MCF 10A (cell line): ENCODE data around the gene AUTS2. TPM values are rescaled to one million over a fixed set of nuclear protein-coding genes. Genes with fewer than 3 reads are reported as not detected.

Experiments used
- BruUV-seq: library from RNA; stranded (reverse); fragments of 400-500 nt; replicated peaks from 2 replicates; lab custom pipeline; 2021; lab: Mats Ljungman, UMichigan
- CTCF ChIA-PET: fragments of 300-600 bp; sonication (Branson Sonifier 250); formaldehyde crosslinking; extraction: SDS; loops from one replicate; lab custom pipeline; 2021; ENCODE audit warnings: antibody characterized with exemption, inconsistent platforms; lab: Yijun Ruan, JAX
- POLR2A ChIA-PET: fragments of 300-600, 350-650 bp; sonication (Branson Sonifier 250); formaldehyde crosslinking; extraction: SDS; loops from one replicate; lab custom pipeline; 2020; ENCODE audit warnings: antibody characterized with exemption, inconsistent platforms; lab: Yijun Ruan, JAX
- DNase-seq: peaks from one replicate; pipeline ENCODE4 v3.0.0-alpha.2; 2018; ENCODE audit not compliant: unreplicated experiment
- H3K27ac Mint-ChIP-seq: one replicate; pipeline ENCODE4 v1.8.0; 2022; ENCODE audit warnings: mild to moderate bottlenecking, low read depth, mixed read lengths; ENCODE audit not compliant: unreplicated experiment
- H3K27me3 Mint-ChIP-seq: one replicate; pipeline ENCODE4 v1.8.0; 2022; ENCODE audit warnings: mixed read lengths; ENCODE audit not compliant: insufficient read depth, unreplicated experiment
- H3K36me3 Mint-ChIP-seq: one replicate; pipeline ENCODE4 v1.8.0; 2022; ENCODE audit warnings: mild to moderate bottlenecking, moderate library complexity, mixed read lengths; ENCODE audit not compliant: insufficient read depth, unreplicated experiment
- H3K4me1 Mint-ChIP-seq: one replicate; pipeline ENCODE4 v1.8.0; 2022; ENCODE audit warnings: mixed read lengths; ENCODE audit not compliant: insufficient read depth, unreplicated experiment
- H3K4me3 Mint-ChIP-seq: one replicate; pipeline ENCODE4 v1.8.0; 2022; ENCODE audit warnings: mild to moderate bottlenecking, moderate library complexity, mixed read lengths; ENCODE audit not compliant: unreplicated experiment
- H3K9me3 Mint-ChIP-seq: one replicate; pipeline ENCODE4 v1.8.0; 2022; ENCODE audit warnings: mixed read lengths; ENCODE audit not compliant: unreplicated experiment
- intact Hi-C: fragments of 100-400 bp; cut with micrococcal nuclease; formaldehyde crosslinking; loops from 2 replicates; pipeline ENCODE4 v1.14.1; 2022
- total RNA-seq: library from RNA; stranded (reverse); gene quantifications from 2 replicates; pipeline ENCODE4 v1.2.3, GENCODE V29; 2022
- TF ChIP-seq, protein P1 (sequence below): fragments of 200-600 bp; IDR thresholded peaks from one replicate; pipeline ENCODE4 v1.8.0; 2022; ENCODE audit warnings: antibody characterized with exemption, mild to moderate bottlenecking; ENCODE audit not compliant: unreplicated experiment

The AUTS2 gene
- total RNA-seq, 1 experiment from 2014 or later = 1.3 TPM

DNA sequence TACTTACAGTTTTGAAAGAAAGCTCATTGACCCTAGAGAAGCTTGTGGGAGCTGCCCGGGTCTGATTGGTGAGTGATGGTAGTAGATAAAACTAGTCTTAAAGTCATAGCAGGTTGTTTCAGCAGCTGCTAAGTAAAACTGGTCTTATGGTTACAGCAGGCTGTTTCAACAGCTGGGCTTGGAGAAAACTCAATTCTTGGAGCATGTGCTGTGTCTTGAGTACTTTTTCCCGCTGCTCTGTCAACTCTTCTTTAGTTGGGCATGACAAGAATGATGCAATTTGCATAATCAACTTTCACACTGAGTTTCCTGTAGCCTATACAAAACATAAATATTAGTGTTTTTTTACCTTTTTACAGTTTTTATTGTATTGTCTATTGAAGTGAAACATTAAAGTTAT, 707.9 kb downstream of the AUTS2 start:
- ChIA-PET CTCF (no interaction called here), POLR2A (interaction anchor here (0.7 kb wide), 1 partner anchor 415 kb away, joined by 4 read pairs; no protein-coding TSS in a partner anchor)
- DNase-seq = no peak
- Mint-ChIP-seq H3K27ac (no peak overlapping the region), H3K27me3 (no peaks in the 10 kb centered on the region), H3K4me3 (no peak overlapping the region), H3K9me3 (peaks cover 8% of the 10 kb centered on the region), H3K36me3 (peaks cover 6% of the 10 kb centered on the region), H3K4me1 (no peaks in the 10 kb centered on the region)
- TF ChIP-seq, protein P1, sequence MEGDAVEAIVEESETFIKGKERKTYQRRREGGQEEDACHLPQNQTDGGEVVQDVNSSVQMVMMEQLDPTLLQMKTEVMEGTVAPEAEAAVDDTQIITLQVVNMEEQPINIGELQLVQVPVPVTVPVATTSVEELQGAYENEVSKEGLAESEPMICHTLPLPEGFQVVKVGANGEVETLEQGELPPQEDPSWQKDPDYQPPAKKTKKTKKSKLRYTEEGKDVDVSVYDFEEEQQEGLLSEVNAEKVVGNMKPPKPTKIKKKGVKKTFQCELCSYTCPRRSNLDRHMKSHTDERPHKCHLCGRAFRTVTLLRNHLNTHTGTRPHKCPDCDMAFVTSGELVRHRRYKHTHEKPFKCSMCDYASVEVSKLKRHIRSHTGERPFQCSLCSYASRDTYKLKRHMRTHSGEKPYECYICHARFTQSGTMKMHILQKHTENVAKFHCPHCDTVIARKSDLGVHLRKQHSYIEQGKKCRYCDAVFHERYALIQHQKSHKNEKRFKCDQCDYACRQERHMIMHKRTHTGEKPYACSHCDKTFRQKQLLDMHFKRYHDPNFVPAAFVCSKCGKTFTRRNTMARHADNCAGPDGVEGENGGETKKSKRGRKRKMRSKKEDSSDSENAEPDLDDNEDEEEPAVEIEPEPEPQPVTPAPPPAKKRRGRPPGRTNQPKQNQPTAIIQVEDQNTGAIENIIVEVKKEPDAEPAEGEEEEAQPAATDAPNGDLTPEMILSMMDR = no peak
- intact Hi-C loops = no loop called here
- BruUV-seq = no TSS peak

DNA sequence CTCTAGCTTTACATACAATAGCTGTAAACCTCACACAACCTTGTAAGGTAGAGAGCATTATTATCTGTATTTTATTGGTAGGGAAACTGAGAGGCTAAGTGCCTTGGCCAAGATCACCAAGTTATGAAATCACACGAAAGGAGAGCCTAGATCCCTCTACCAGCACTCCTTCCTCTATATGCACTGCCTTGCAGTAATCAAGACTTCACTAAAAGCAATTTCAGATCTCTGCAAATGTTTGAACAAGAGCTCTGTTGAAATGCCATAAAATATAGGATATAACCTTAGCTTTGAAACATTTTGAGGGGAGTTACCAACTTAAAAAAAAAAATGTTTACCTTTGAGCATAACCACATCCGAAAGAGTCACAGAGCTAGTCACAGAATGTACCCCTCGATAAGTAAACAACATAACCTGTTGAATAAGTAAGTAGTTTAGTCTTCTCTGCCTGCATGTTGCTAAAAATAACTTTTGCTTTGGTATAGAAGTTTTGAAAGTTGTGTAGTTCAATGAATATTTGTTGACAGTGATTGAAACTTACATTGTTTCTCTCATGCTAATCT, 709.4 kb downstream of the AUTS2 start:
- intact Hi-C loops = no loop called here
- POLR2A ChIA-PET = no interaction called here
- no peaks in the 10 kb centered on the region for H3K4me1 Mint-ChIP-seq
- H3K9me3 Mint-ChIP-seq = peaks cover 2% of the 10 kb centered on the region
- CTCF ChIA-PET = interaction anchor here (0.7 kb wide), 1 partner anchor 164 kb away, joined by 3 read pairs; no protein-coding TSS in a partner anchor
- H3K27me3 Mint-ChIP-seq = no peaks in the 10 kb centered on the region
- no peak for DNase-seq
- no TSS peak for BruUV-seq
- H3K36me3 Mint-ChIP-seq = peaks cover 1% of the 10 kb centered on the region
- no peak overlapping the region for H3K4me3 Mint-ChIP-seq
- TF ChIP-seq, protein P1 = no peak
- H3K27ac Mint-ChIP-seq = no peak overlapping the region

DNA sequence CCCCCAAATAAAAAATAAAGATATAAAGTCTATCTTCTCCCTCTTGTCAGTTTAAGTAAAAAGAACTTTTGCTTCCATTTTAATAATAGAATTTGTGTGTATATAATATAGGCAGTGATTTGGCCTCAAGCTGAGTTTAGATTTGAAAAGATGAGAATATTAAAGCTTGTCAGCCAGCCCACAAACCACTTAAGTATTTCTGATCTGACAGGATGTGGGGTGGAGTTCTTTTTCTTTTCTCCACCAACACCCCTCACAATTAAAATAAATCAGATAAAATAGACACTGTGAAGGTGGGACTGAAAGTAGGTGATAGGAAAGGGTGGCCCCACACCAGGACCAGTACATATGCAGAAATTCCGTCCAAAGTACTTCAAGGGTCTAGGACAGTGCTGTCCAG, 714.1 kb downstream of the AUTS2 start:
- Mint-ChIP-seq H3K27ac (no peak overlapping the region), H3K27me3 (no peaks in the 10 kb centered on the region), H3K9me3 (peaks cover 17% of the 10 kb centered on the region), H3K4me3 (no peak overlapping the region), H3K4me1 (peaks cover 6% of the 10 kb centered on the region), H3K36me3 (no peaks in the 10 kb centered on the region)
- CTCF ChIA-PET = no interaction called here
- intact Hi-C loops = no loop called here
- no peak for DNase-seq
- TF ChIP-seq, protein P1 = no peak
- no TSS peak for BruUV-seq
- POLR2A ChIA-PET = no interaction called here

DNA sequence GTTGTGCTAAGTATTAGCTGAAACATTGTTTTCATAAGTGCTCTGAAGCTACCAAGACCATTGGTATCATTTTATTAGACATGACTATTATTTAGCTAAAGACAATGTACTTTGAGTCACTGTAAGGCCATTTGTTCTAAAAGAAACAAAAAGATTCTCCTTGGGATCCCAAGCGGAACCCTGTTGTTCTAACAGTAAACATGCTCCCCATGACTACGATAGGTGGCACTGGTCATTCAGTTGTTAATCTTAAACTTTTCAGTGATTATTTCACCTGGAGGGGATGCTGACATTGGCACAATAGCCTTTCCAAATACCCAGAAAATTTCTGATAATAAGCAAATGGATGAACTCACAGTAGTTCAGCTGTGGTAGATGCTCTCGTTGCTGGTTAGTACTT, 715.0 kb downstream of the AUTS2 start:
- TF ChIP-seq, protein P1 = no peak
- DNase-seq = no peak
- Mint-ChIP-seq H3K4me1 (peaks cover 13% of the 10 kb centered on the region), H3K36me3 (no peaks in the 10 kb centered on the region), H3K9me3 (peaks cover 24% of the 10 kb centered on the region), H3K27ac (no peak overlapping the region), H3K4me3 (no peak overlapping the region), H3K27me3 (no peaks in the 10 kb centered on the region)
- ChIA-PET POLR2A (no interaction called here), CTCF (no interaction called here)
- intact Hi-C loops = no loop called here
- no TSS peak for BruUV-seq
